ES-I3 (cell line): ENCODE measurements around the gene RAET1E.
A peak's percentile ranks its signal among the peaks of the same experiment; 100 is the strongest.
"Not testable (repeated sequence)": the region's sequence is repeated elsewhere in the genome, so short reads cannot be mapped to it uniquely, and the experiment has no call there.

Source experiments
- H3K36me3 ChIP-seq: 2 replicates; pipeline ENCODE4 v1.6.1; 2013; ENCODE audit warnings: mild to moderate bottlenecking, low read length, control low read depth, moderate library complexity; ENCODE audit not compliant: insufficient read depth
- H3K4me1 ChIP-seq: 2 replicates; pipeline ENCODE4 v1.6.1; 2013; ENCODE audit warnings: mild to moderate bottlenecking, control low read depth, low read length; ENCODE audit not compliant: insufficient read depth
- H3K9ac ChIP-seq: 2 replicates; pipeline ENCODE4 v1.6.1; 2013; ENCODE audit warnings: low read depth, mild to moderate bottlenecking, low read length, moderate library complexity
- H3K9me3 ChIP-seq: 2 replicates; pipeline ENCODE4 v1.6.1; 2013; ENCODE audit warnings: mild to moderate bottlenecking, low read length, moderate library complexity; ENCODE audit not compliant: control insufficient read depth, insufficient read depth

The RAET1E gene

GRCh38 chr6:149896491-149896890 lies 1.4 kb downstream of the RAET1E start:
- no peaks in the 10 kb centered on the region for H3K9me3 ChIP-seq
- peaks cover 10% of the 10 kb centered on the region for H3K4me1 ChIP-seq
- H3K9ac ChIP-seq = no peak overlapping the region
- H3K36me3 ChIP-seq = no peaks in the 10 kb centered on the region

GRCh38 chr6:149895833-149896271 lies 2.1 kb downstream of the RAET1E start:
- no peaks in the 10 kb centered on the region for H3K36me3 ChIP-seq
- H3K9ac ChIP-seq = no peak overlapping the region
- H3K4me1 ChIP-seq = peaks cover 10% of the 10 kb centered on the region
- H3K9me3 ChIP-seq = no peaks in the 10 kb centered on the region

- Histone ChIP-seq H3K9ac (no peak overlapping the region), H3K4me1 (peaks cover 10% of the 10 kb centered on the region), H3K36me3 (no peaks in the 10 kb centered on the region), H3K9me3 (no peaks in the 10 kb centered on the region)
Measured at GRCh38 chr6:149895048-149895590, 2.8 kb downstream of the RAET1E start.

- H3K9ac ChIP-seq, H3K36me3 ChIP-seq, H3K4me1 ChIP-seq, H3K9me3 ChIP-seq: not testable (repeated sequence)
Measured at GRCh38 chr6:149891864-149892263, 6.0 kb downstream of the RAET1E start.

GRCh38 chr6:149891259-149891658 lies 6.7 kb downstream of the RAET1E start:
- peaks cover 10% of the 10 kb centered on the region for H3K4me1 ChIP-seq
- H3K9me3 ChIP-seq = no peaks in the 10 kb centered on the region
- H3K9ac ChIP-seq = no peak overlapping the region
- no peaks in the 10 kb centered on the region for H3K36me3 ChIP-seq

GRCh38 chr6:149890629-149891045 lies 7.3 kb downstream of the RAET1E start:
- Histone ChIP-seq H3K4me1 (peaks cover 7% of the 10 kb centered on the region), H3K36me3 (no peaks in the 10 kb centered on the region), H3K9me3 (no peaks in the 10 kb centered on the region), H3K9ac (no peak overlapping the region)

GRCh38 chr6:149889326-149889725 lies 8.6 kb downstream of the RAET1E start:
- Histone ChIP-seq H3K36me3 (no peaks in the 10 kb centered on the region), H3K4me1 (no peaks in the 10 kb centered on the region), H3K9me3 (no peaks in the 10 kb centered on the region), H3K9ac (no peak overlapping the region)

GRCh38 chr6:149888659-149889058 lies 9.3 kb downstream of the RAET1E start:
- no peaks in the 10 kb centered on the region for H3K36me3 ChIP-seq
- H3K4me1 ChIP-seq = no peaks in the 10 kb centered on the region
- H3K9ac ChIP-seq = no peak overlapping the region
- H3K9me3 ChIP-seq = no peaks in the 10 kb centered on the region

GRCh38 chr6:149888093-149888492 lies 9.8 kb downstream of the RAET1E start:
- no peaks in the 10 kb centered on the region for H3K9me3 ChIP-seq
- no peaks in the 10 kb centered on the region for H3K4me1 ChIP-seq
- no peaks in the 10 kb centered on the region for H3K36me3 ChIP-seq
- no peak overlapping the region for H3K9ac ChIP-seq

GRCh38 chr6:149887343-149887742 lies 10.6 kb downstream of the RAET1E start:
- H3K9ac ChIP-seq = no peak overlapping the region
- no peaks in the 10 kb centered on the region for H3K36me3 ChIP-seq
- H3K4me1 ChIP-seq = no peaks in the 10 kb centered on the region
- H3K9me3 ChIP-seq = no peaks in the 10 kb centered on the region

- H3K4me1 ChIP-seq = no peaks in the 10 kb centered on the region
- no peaks in the 10 kb centered on the region for H3K9me3 ChIP-seq
- no peaks in the 10 kb centered on the region for H3K36me3 ChIP-seq
- no peak overlapping the region for H3K9ac ChIP-seq
Measured at GRCh38 chr6:149885888-149886287, 12.0 kb downstream of the RAET1E start.

- Histone ChIP-seq H3K9ac (peak overlapping the region; percentile 4; the same call in 1 of the 2 replicates), H3K36me3 (no peaks in the 10 kb centered on the region), H3K4me1 (no peaks in the 10 kb centered on the region), H3K9me3 (no peaks in the 10 kb centered on the region)
Measured at GRCh38 chr6:149884617-149885016, 13.3 kb downstream of the RAET1E start.

- H3K9me3 ChIP-seq = no peaks in the 10 kb centered on the region
Measured at GRCh38 chr6:149884215-149884614, 13.7 kb downstream of the RAET1E start.

GRCh38 chr6:149881860-149882259 lies 16.1 kb downstream of the RAET1E start:
- H3K9me3 ChIP-seq = no peaks in the 10 kb centered on the region
- no peaks in the 10 kb centered on the region for H3K36me3 ChIP-seq
- no peaks in the 10 kb centered on the region for H3K4me1 ChIP-seq
- no peak overlapping the region for H3K9ac ChIP-seq

More at GRCh38 chr6:149884215-149884614, 13.7 kb downstream of the RAET1E start:
- Histone ChIP-seq H3K9ac (peak overlapping the region; percentile 4; the same call in 1 of the 2 replicates), H3K4me1 (no peaks in the 10 kb centered on the region), H3K36me3 (no peaks in the 10 kb centered on the region)

- H3K9ac ChIP-seq = no peak overlapping the region
- H3K36me3 ChIP-seq = no peaks in the 10 kb centered on the region
- H3K4me1 ChIP-seq = no peaks in the 10 kb centered on the region
- H3K9me3 ChIP-seq = no peaks in the 10 kb centered on the region
Measured at GRCh38 chr6:149881066-149881766, 16.7 kb downstream of the RAET1E start.
